Thoracic aorta (tissue), 2 donors: ENCODE measurements around the gene SLC35B1. TPM values are rescaled to one million over a fixed set of nuclear protein-coding genes. Genes with fewer than 3 reads are reported as not detected.
"Not testable (repeated sequence)": the region's sequence is repeated elsewhere in the genome, so short reads cannot be mapped to it uniquely, and the experiment has no call there.

Experiments
- ATAC-seq: fragments of 150-250 bp; one replicate; pipeline ENCODE4 v1.8.0; 2017; ENCODE audit warnings: low read depth; ENCODE audit not compliant: insufficient number of reproducible peaks, low FRiP score
- DNase-seq: peaks from one replicate; pipeline ENCODE4 v3.0.0-alpha.2; 2020; ENCODE audit warnings: low spot score
- H3K27ac ChIP-seq, 2 donors: fragments of 200-600 bp; sonication (generic); 1 replicate in 1 of 2; 2 replicates in 1 of 2; pipeline ENCODE4 v1.5.1; 2016; ENCODE audit warnings: mild to moderate bottlenecking in 2 of 2, moderate library complexity in 2 of 2
- H3K27me3 ChIP-seq: fragments of 200-600 bp; sonication (generic); replicated peaks from 2 replicates; pipeline ENCODE4 v1.6.0; 2016; ENCODE audit warnings: mild to moderate bottlenecking; ENCODE audit not compliant: insufficient read depth
- H3K36me3 ChIP-seq: fragments of 200-600 bp; sonication (generic); one replicate; pipeline ENCODE4 v1.5.1; 2016
- H3K4me1 ChIP-seq, 2 donors: fragments of 200-600 bp; sonication (generic); 1 replicate in 1 of 2; 2 replicates in 1 of 2; pipeline versions ENCODE4 v1.5.1 to v1.6.0; 2016; ENCODE audit warnings: low read depth in 2 of 2, mild to moderate bottlenecking in 1 of 2; ENCODE audit not compliant: control insufficient read depth in 1 of 2
- H3K4me3 ChIP-seq: fragments of 200-600 bp; sonication (generic); 2 replicates; pipeline ENCODE4 v1.5.1; 2016; ENCODE audit warnings: mild to moderate bottlenecking
- H3K9me3 ChIP-seq: fragments of 200-600 bp; sonication (generic); 2 replicates; pipeline ENCODE4 v1.5.1; 2016
- CTCF ChIP-seq: fragments of 200-600 bp; sonication (generic); IDR thresholded peaks from one replicate; pipeline ENCODE4 v1.5.1; 2019; ENCODE audit warnings: antibody characterized with exemption
- total RNA-seq, 2 donors: library from RNA; depleted of rRNA; stranded (reverse); fragments of >200 nt; gene quantifications; one replicate each; pipeline versions ENCODE4 v1.1.0 to v1.2.3, GENCODE V29; 2016

SLC35B1 gene
- total RNA-seq, 2 donors from 2014 or later: 30.9 to 86.6 TPM

DNA sequence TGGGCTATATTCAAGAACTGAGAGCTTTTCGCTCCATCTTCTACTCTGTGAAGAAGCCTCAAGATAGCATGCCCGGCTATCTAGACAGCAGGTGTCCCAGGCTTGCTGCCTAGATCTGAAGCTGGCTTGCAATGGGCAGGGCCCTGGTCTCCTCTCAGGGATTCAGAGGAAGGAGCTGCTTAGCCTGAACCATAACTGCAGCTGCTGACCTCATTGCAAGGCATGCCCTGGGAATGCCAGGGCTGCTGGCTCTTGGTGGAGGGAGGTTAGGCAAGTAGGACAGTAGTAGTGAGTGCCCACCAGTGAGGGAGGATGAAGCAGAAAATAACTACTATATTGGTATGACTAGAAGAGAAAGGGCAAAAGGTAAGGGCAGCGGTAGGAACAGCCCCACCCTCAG lies 21.3 kb upstream of the SLC35B1 start:
- Histone ChIP-seq H3K27me3 (no peaks in the 10 kb centered on the region), H3K36me3 (no peaks in the 10 kb centered on the region), H3K4me1 (peaks cover 20 to 51% of the 10 kb centered on the region in 2 donors), H3K27ac (peak overlapping the region; percentile 57 to 72), H3K9me3 (no peaks in the 10 kb centered on the region), H3K4me3 (no peak overlapping the region)
- no peak for TF ChIP-seq CTCF
- ATAC-seq: peak; percentile 30
- DNase-seq: no peak

DNA sequence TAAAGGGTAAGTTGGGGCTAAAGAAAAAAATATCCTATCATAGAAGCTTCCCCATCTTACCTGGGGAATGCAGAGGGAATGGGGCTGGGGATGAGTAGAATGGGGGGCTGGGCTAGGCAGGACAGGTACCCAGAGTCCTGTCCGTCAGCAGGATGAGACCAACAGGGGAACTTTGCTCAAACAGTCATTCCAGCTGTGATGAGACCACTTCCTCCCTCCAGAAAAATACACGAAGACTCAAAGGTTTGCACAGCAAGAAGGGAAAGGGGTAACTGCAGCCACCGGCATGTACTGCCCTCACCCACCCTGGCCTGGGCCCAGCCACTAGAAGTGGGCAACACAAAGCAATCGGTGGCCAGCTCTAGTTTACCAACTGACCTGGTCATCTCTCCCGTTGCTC lies 20.7 kb upstream of the SLC35B1 start:
- H3K9me3 ChIP-seq: no peaks in the 10 kb centered on the region
- ATAC-seq (no peak), DNase-seq (no peak)
- peaks cover 20 to 55% of the 10 kb centered on the region in 2 donors for H3K4me1 ChIP-seq
- H3K27ac ChIP-seq: peak overlapping the region in 1 of 2 donors; percentile 57
- H3K36me3 ChIP-seq: no peaks in the 10 kb centered on the region
- no peaks in the 10 kb centered on the region for H3K27me3 ChIP-seq
- no peak for TF ChIP-seq CTCF
- no peak overlapping the region for H3K4me3 ChIP-seq

DNA sequence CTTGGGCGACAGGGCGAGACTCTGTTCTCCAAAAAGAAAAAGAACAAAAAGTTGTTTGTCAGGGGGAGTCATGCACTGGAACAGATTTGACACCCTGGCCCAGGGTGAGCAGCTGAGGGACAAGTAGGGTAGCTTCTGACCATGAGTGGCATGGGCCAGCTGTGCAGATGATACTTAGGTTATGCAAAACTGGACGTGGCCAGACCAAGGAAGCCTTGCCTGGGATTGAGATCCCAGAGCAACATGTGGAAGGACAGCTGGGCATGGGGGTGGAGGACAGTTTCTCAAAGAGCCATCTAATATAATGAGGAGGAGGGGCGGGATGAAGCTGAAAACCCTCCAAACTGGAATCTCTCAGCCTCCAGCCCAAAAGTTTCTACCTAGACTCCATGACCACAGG lies 19.6 kb upstream of the SLC35B1 start:
- H3K9me3 ChIP-seq: no peaks in the 10 kb centered on the region
- peaks cover 20 to 59% of the 10 kb centered on the region in 2 donors for H3K4me1 ChIP-seq
- no peak overlapping the region for H3K27ac ChIP-seq

GRCh38 chr17:49725452-49726130 lies 17.8 kb upstream of the SLC35B1 start:
- H3K4me3 ChIP-seq: no peak overlapping the region
- peaks cover 11 to 43% of the 10 kb centered on the region in 2 donors for H3K4me1 ChIP-seq
- DNase-seq (no peak), ATAC-seq (no peak)
- H3K9me3 ChIP-seq: no peaks in the 10 kb centered on the region
- H3K27me3 ChIP-seq: no peaks in the 10 kb centered on the region
- no peak for TF ChIP-seq CTCF
- no peak overlapping the region for H3K27ac ChIP-seq
- H3K36me3 ChIP-seq: peaks cover 4% of the 10 kb centered on the region

More for the DNA sequence above, 19.6 kb upstream of the SLC35B1 start:
- Histone ChIP-seq H3K36me3 (no peaks in the 10 kb centered on the region), H3K27me3 (no peaks in the 10 kb centered on the region), H3K4me3 (no peak overlapping the region)
- DNase-seq: no peak
- no peak for TF ChIP-seq CTCF
- no peak for ATAC-seq

GRCh38 chr17:49724552-49724951 lies 16.8 kb upstream of the SLC35B1 start:
- not testable (repeated sequence) for H3K4me3 ChIP-seq, H3K9me3 ChIP-seq, H3K27me3 ChIP-seq, H3K27ac ChIP-seq, ATAC-seq, DNase-seq
- Histone ChIP-seq H3K4me1 (peaks cover 1 to 33% of the 10 kb centered on the region in 2 donors), H3K36me3 (peaks cover 13% of the 10 kb centered on the region)

DNA sequence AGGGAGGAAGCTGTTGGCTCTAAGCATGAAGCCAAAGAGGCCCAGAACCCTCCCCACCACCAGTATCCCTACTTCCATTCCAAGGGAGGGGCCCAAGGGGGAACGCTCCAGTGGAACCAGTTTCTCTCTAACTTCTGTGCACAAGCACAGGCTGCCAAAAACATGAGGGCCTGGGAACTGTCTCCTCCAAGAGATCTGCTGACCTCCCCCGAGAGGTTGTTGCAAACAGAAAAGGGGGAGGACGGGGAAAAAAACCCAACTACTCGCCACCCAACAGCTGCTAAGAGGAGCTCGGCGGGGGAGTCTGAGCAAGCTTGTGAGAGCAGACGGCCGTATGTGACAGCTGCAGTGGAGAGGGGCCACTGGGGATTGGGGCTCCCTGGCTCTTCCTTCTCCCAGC lies 15.7 kb upstream of the SLC35B1 start:
- H3K9me3 ChIP-seq: no peaks in the 10 kb centered on the region
- peaks cover 0 to 22% of the 10 kb centered on the region in 2 donors for H3K4me1 ChIP-seq
- no peaks in the 10 kb centered on the region for H3K27me3 ChIP-seq
- ATAC-seq (peak; percentile 29), DNase-seq (no peak)
- peaks cover 24% of the 10 kb centered on the region for H3K36me3 ChIP-seq
- no peak overlapping the region for H3K27ac ChIP-seq
- no peak overlapping the region for H3K4me3 ChIP-seq
- TF ChIP-seq CTCF: no peak
